WTC11 (cell line): Measurements from ENCODE around the gene HOMER2. TPM values are rescaled to one million over a fixed set of nuclear protein-coding genes. Genes with fewer than 3 reads are reported as not detected.

ENCODE experiments used
- ATAC-seq: fragments of 200-7000 bp; cut with Tn5 transposase; 2 replicates; pipeline ENCODE4 v1.10.0; 2021; ENCODE audit warnings: mild to moderate bottlenecking, moderate library complexity
- CTCF ChIA-PET: fragments of 300-600 bp; sonication (Branson Sonifier 250); formaldehyde crosslinking; loops from one replicate; lab custom pipeline; 2021; ENCODE audit warnings: antibody characterized with exemption; lab: Charles Lee
- POLR2A ChIA-PET: fragments of 350-600 bp; sonication (Branson Sonifier 250); formaldehyde crosslinking; loops from one replicate; lab custom pipeline; 2021; ENCODE audit warnings: antibody characterized with exemption; lab: Charles Lee
- DNase-seq: peaks from one replicate; pipeline ENCODE4 v3.0.0; 2021; ENCODE audit warnings: low spot score
- H3K27ac Mint-ChIP-seq: 2 replicates; pipeline ENCODE4 v1.8.0; 2021; ENCODE audit warnings: mixed read lengths
- H3K27me3 Mint-ChIP-seq: 2 replicates; pipeline ENCODE4 v1.8.0; 2021; ENCODE audit warnings: low read depth, mild to moderate bottlenecking, moderate library complexity, mixed read lengths
- H3K36me3 Mint-ChIP-seq: 2 replicates; pipeline ENCODE4 v1.8.0; 2021; ENCODE audit warnings: mixed read lengths
- H3K4me1 Mint-ChIP-seq: 2 replicates; pipeline ENCODE4 v1.8.0; 2022; ENCODE audit warnings: mixed read lengths
- H3K4me3 Mint-ChIP-seq: 2 replicates; pipeline ENCODE4 v1.8.0; 2021; ENCODE audit warnings: mild to moderate bottlenecking, moderate library complexity, mixed read lengths
- H3K9me3 Mint-ChIP-seq: 2 replicates; pipeline ENCODE4 v1.8.0; 2021; ENCODE audit warnings: mixed read lengths
- ATF1 ChIP-seq: sonication (generic); formaldehyde crosslinking; IDR thresholded peaks from 2 replicates; pipeline ENCODE4 v1.8.1; 2023; ENCODE audit warnings: mild to moderate bottlenecking, moderate library complexity, missing genetic modification reagents
- EMX1 ChIP-seq: fragments of 250-450 bp; sonication (Bioruptor Pico); IDR thresholded peaks from 2 replicates; pipeline ENCODE4 v1.8.0; 2021; ENCODE audit warnings: mild to moderate bottlenecking
- GABPB1 ChIP-seq: sonication (generic); formaldehyde crosslinking; IDR thresholded peaks from 2 replicates; pipeline ENCODE4 v1.8.1; 2023; ENCODE audit warnings: mild to moderate bottlenecking, missing genetic modification reagents
- GTF2I ChIP-seq: fragments of 250-450 bp; sonication (Bioruptor Pico); conservative IDR thresholded peaks from 2 replicates; pipeline ENCODE4 v1.4.0; 2021; ENCODE audit warnings: mild to moderate bottlenecking
- KAT7 ChIP-seq: sonication (generic); formaldehyde crosslinking; IDR thresholded peaks from 2 replicates; pipeline ENCODE4 v1.8.1; 2023; ENCODE audit warnings: missing genetic modification reagents, mild to moderate bottlenecking, borderline replicate concordance
- NR1H2 ChIP-seq: sonication (generic); formaldehyde crosslinking; IDR thresholded peaks from 2 replicates; pipeline ENCODE4 v1.9.0; 2021; ENCODE audit warnings: mild to moderate bottlenecking, moderate library complexity, missing genetic modification reagents
- OVOL2 ChIP-seq: fragments of 250-450 bp; sonication (Bioruptor Pico); IDR thresholded peaks from 2 replicates; pipeline ENCODE4 v1.9.0; 2021; ENCODE audit warnings: mild to moderate bottlenecking, borderline replicate concordance
- SOX15 ChIP-seq: fragments of 250-450 bp; sonication (Bioruptor Pico); IDR thresholded peaks from 2 replicates; pipeline ENCODE4 v1.9.0; 2021; ENCODE audit warnings: mild to moderate bottlenecking
- TEAD4 ChIP-seq: sonication (generic); formaldehyde crosslinking; IDR thresholded peaks from 2 replicates; pipeline ENCODE4 v1.8.0; 2022; ENCODE audit warnings: mild to moderate bottlenecking, missing genetic modification reagents
- ZNF121 ChIP-seq: sonication (generic); formaldehyde crosslinking; IDR thresholded peaks from 2 replicates; pipeline ENCODE4 v1.8.0; 2023; ENCODE audit warnings: missing genetic modification reagents
- total RNA-seq: library from RNA; stranded (reverse); gene quantifications from 3 replicates; pipeline ENCODE4 v1.2.3, GENCODE V29; 2021
- TF ChIP-seq, protein P1 (sequence below): sonication (generic); formaldehyde crosslinking; IDR thresholded peaks from 2 replicates; pipeline ENCODE4 v1.8.0; 2022; ENCODE audit warnings: mild to moderate bottlenecking, missing genetic modification reagents
- TF ChIP-seq, protein P2 (sequence below): fragments of 200-600 bp; IDR thresholded peaks from 2 replicates; pipeline ENCODE4 v1.8.0; 2022; ENCODE audit warnings: antibody characterized with exemption
- TF ChIP-seq, protein P3 (sequence below): sonication (generic); formaldehyde crosslinking; IDR thresholded peaks from 2 replicates; pipeline ENCODE4 v1.8.0; 2022; ENCODE audit warnings: missing genetic modification reagents
- TF ChIP-seq, protein P4 (sequence below): fragments of 250-450 bp; sonication (Bioruptor Pico); conservative IDR thresholded peaks from 2 replicates; pipeline ENCODE4 v1.9.0; 2021; ENCODE audit warnings: mild to moderate bottlenecking

HOMER2 gene
- total RNA-seq, 1 experiment from 2014 or later: 17.4 TPM

DNA sequence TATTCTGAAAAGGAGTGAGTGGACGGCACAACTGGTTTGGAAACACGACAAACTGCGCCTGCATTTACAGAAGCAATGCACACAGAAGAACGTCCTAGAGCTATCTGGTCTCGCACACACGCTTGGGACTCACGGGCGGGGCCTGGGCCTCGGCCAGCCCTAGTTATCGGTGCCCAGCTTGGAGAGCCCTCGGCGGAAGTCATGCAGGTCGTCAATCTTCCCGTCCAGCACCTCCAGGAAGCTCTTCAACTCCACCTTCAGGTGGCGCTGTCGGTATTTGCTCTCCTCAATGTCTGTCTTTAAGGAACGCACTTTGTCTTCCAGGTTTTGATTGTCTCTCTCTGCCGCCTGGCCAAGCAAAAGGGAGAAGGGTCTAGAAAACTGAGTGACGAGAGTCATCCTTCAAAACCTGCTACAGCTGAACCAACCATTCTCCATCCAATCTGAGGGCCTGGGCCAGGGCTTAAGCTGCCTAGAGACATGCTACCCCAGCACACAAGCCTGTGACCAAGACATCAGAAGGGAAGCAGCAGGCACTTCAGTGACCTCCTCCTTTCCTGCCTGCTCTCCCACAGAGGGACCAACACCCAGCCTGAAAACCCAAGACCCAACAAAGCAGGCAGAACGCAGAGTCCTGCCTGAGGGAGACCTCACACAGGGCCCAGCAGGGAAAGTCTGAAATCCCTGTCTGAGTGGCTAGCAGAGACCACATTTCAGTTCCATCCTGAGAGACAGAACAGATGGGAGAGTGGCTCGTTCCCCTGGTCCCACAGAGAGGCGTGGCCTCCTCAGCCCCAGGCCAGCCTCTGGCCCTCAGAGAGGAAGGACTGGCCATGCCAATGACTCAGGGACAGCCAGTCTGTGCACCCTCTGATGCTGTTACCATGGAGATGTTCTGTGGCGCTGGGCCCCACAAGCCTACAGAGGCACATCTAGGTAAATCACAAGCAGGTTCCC lies 102.7 kb downstream of the HOMER2 start:
- CTCF ChIA-PET: interaction anchor here (0.5 to 2.1 kb wide), 49 partner anchors 9 to 358 kb away, joined by 3 to 19 read pairs (median 4); partner anchors contain the start of genes BTBD1, C15orf40, CPEB1 and RAMAC
- DNase-seq (peak; percentile 87), ATAC-seq (peak; percentile 95)
- Mint-ChIP-seq H3K9me3 (no peaks in the 10 kb centered on the region), H3K4me1 (peaks cover 15% of the 10 kb centered on the region), H3K27ac (peak overlapping the region; percentile 94), H3K36me3 (no peaks in the 10 kb centered on the region), H3K4me3 (no peak overlapping the region; the same call in 1 of the 2 replicates), H3K27me3 (no peaks in the 10 kb centered on the region)
- TF ChIP-seq, protein P1, sequence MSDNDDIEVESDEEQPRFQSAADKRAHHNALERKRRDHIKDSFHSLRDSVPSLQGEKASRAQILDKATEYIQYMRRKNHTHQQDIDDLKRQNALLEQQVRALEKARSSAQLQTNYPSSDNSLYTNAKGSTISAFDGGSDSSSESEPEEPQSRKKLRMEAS: 0 out of 2 replicates have a peak, but pooled peaks have one; percentile 53
- TF ChIP-seq, protein P2, sequence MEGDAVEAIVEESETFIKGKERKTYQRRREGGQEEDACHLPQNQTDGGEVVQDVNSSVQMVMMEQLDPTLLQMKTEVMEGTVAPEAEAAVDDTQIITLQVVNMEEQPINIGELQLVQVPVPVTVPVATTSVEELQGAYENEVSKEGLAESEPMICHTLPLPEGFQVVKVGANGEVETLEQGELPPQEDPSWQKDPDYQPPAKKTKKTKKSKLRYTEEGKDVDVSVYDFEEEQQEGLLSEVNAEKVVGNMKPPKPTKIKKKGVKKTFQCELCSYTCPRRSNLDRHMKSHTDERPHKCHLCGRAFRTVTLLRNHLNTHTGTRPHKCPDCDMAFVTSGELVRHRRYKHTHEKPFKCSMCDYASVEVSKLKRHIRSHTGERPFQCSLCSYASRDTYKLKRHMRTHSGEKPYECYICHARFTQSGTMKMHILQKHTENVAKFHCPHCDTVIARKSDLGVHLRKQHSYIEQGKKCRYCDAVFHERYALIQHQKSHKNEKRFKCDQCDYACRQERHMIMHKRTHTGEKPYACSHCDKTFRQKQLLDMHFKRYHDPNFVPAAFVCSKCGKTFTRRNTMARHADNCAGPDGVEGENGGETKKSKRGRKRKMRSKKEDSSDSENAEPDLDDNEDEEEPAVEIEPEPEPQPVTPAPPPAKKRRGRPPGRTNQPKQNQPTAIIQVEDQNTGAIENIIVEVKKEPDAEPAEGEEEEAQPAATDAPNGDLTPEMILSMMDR: peak; percentile 72
- TF ChIP-seq, protein P3, sequence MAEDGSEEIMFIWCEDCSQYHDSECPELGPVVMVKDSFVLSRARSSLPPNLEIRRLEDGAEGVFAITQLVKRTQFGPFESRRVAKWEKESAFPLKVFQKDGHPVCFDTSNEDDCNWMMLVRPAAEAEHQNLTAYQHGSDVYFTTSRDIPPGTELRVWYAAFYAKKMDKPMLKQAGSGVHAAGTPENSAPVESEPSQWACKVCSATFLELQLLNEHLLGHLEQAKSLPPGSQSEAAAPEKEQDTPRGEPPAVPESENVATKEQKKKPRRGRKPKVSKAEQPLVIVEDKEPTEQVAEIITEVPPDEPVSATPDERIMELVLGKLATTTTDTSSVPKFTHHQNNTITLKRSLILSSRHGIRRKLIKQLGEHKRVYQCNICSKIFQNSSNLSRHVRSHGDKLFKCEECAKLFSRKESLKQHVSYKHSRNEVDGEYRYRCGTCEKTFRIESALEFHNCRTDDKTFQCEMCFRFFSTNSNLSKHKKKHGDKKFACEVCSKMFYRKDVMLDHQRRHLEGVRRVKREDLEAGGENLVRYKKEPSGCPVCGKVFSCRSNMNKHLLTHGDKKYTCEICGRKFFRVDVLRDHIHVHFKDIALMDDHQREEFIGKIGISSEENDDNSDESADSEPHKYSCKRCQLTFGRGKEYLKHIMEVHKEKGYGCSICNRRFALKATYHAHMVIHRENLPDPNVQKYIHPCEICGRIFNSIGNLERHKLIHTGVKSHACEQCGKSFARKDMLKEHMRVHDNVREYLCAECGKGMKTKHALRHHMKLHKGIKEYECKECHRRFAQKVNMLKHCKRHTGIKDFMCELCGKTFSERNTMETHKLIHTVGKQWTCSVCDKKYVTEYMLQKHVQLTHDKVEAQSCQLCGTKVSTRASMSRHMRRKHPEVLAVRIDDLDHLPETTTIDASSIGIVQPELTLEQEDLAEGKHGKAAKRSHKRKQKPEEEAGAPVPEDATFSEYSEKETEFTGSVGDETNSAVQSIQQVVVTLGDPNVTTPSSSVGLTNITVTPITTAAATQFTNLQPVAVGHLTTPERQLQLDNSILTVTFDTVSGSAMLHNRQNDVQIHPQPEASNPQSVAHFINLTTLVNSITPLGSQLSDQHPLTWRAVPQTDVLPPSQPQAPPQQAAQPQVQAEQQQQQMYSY (CRISPR knock-in tag): peak; percentile 98
- TF ChIP-seq NR1H2 (CRISPR knock-in tag) (no peak), SOX15 (no peak)
- POLR2A ChIA-PET: interaction anchor here (0.8 to 0.9 kb wide), 2 partner anchors 153 to 358 kb away, joined by 3 read pairs; no protein-coding TSS in a partner anchor

DNA sequence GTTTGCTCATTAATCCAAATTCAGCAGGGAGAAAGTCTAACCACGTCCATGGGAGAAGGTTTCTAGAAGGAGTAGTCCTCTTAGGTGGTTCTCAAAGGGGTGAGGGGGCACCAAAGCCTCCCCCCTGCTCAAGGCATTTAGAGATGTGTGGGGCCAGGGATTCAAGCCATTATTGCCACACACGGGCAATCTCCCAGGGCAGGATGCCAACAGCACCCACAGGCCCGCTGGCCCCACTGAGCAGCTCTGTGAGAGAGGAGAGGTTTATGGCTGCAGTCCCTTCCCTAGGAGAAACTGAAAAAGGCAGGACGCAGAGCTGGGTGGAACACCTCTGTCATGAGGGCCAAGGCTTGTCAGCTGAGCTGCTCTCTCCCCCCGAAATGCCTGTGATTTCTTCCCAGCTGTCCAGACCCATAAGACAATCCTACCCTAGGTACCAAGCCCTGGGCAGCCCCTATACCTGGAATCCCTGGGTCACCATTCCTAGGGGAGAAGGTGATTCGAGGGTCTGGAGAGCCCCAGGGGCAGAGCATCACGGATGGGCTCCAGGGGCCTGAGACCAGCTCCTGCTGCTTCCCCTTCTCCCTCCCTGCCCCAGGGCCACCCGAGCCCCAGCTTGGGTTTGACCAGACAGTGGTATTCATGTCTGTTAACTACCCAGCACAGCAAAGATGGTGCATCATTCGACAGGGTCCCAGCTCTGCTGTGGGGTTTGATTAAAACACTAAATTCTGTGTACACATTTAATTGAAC lies 104.1 kb downstream of the HOMER2 start:
- H3K9me3 Mint-ChIP-seq: 0 out of 2 replicates have a peak, but pooled peaks cover 5% of the 10 kb centered on the region
- ATAC-seq: no peak
- no peaks in the 10 kb centered on the region for H3K27me3 Mint-ChIP-seq
- ChIA-PET CTCF (interaction anchor here (0.6 to 2.1 kb wide), 10 partner anchors 22 to 318 kb away, joined by 3 to 19 read pairs (median 4); partner anchors contain the start of gene C15orf40), POLR2A (no interaction called here)
- H3K4me1 Mint-ChIP-seq: peaks cover 15% of the 10 kb centered on the region
- no peaks in the 10 kb centered on the region for H3K36me3 Mint-ChIP-seq
- TF ChIP-seq GTF2I (CRISPR knock-in tag): no peak
- no peak for TF ChIP-seq ATF1 (CRISPR knock-in tag)
- no peak for TF ChIP-seq ZNF121 (CRISPR knock-in tag)
- TF ChIP-seq TEAD4 (CRISPR knock-in tag): no peak
- no peak for TF ChIP-seq KAT7 (CRISPR knock-in tag)
- TF ChIP-seq OVOL2 (CRISPR knock-in tag): no peak
- TF ChIP-seq EMX1: no peak
- TF ChIP-seq, protein P4, sequence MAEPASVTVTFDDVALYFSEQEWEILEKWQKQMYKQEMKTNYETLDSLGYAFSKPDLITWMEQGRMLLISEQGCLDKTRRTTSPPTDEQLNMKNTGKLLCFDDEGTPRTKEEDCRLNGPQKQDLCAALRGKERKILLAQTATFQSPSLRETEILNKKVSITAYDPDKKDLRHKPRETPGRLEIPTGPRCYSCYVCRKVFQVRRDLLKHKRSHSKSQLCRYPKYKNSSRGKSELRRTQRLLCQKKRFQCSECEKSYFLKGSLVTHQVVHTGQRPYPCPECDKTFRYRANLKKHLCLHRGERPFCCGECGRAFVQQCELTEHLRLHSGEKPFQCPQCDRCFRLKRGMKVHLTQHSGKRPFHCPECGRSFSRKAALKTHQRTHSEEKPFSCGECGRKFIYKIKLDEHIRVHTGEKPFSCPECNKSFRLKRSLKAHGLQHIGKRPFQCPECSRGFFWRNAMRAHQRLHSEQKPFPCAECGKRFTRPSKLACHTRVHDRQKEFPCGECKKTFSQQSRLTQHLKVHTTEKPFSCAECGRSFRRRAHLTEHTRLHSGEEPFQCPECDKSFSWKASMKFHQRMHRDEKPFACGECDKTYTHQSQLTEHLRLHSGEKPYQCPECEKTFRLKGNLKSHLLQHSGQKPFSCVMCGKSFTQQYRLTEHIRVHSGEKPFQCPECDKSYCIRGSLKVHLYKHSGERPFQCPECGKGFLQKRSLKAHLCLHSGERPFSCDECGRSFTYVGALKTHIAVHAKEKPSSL (CRISPR knock-in tag): no peak
- no peak for TF ChIP-seq GABPB1 (CRISPR knock-in tag)
- TF ChIP-seq, protein P2: no peak
- TF ChIP-seq, all 79 proteins: peak for 0
- no peak for DNase-seq
- H3K27ac Mint-ChIP-seq: no peak overlapping the region
- no peak overlapping the region for H3K4me3 Mint-ChIP-seq
